HCT116 (cell line): ENCODE measurements around the gene DMKN. TPM values are rescaled to one million over a fixed set of nuclear protein-coding genes. Genes with fewer than 3 reads are reported as not detected.

Experiments
- ATAC-seq: fragments of 200-7000 bp; cut with Tn5 transposase; 2 replicates; pipeline ENCODE4 v1.9.1; 2020; ENCODE audit warnings: mild to moderate bottlenecking, moderate library complexity
- BruUV-seq: library from RNA; stranded (reverse); fragments of 400-500 nt; replicated peaks from 2 replicates; lab custom pipeline; 2021; lab: Mats Ljungman, UMichigan
- CTCF ChIA-PET: fragments of 300-600 bp; sonication (Branson Sonifier 250); formaldehyde crosslinking; loops from one replicate; lab custom pipeline; 2021; ENCODE audit warnings: antibody characterized with exemption; lab: Charles Lee
- POLR2A ChIA-PET: fragments of 300-600, 350-600 bp; sonication (Branson Sonifier 250); formaldehyde crosslinking; loops from one replicate; lab custom pipeline; 2021; ENCODE audit warnings: antibody characterized with exemption; lab: Charles Lee
- RAD21 ChIA-PET, 2 experiments: fragments of 300-600 bp; sonication (Branson Sonifier 250); formaldehyde crosslinking; loops; one replicate each; lab custom pipeline; 2023; ENCODE audit warnings: low total read pairs in 2 of 2; ENCODE audit not compliant: uncharacterized antibody in 2 of 2, unreplicated experiment in 2 of 2, low non-redundant PET in 1 of 2; lab: Charles Lee
- DNase-seq: peaks from one replicate; pipeline ENCODE4 v3.0.0-alpha.2; 2010; ENCODE audit warnings: low read depth, low spot score
- H2AFZ ChIP-seq: fragments of 200-600 bp; shearing (Covaris generic), sonication (generic); 2 replicates; pipeline ENCODE4 v1.6.1; 2017; ENCODE audit warnings: low read depth, mixed run types, mixed read lengths, antibody characterized with exemption, low read length; ENCODE audit not compliant: poor library complexity, severe bottlenecking
- H3K27ac ChIP-seq: 2 replicates; pipeline ENCODE4 v1.5.1; 2012; ENCODE audit warnings: low read depth, low read length
- H3K27me3 ChIP-seq: fragments of 200-600 bp; sonication (generic); 2 replicates; pipeline ENCODE4 v1.6.1; 2016; ENCODE audit warnings: mixed run types, low read length, mixed read lengths; ENCODE audit not compliant: insufficient read depth
- H3K36me3 ChIP-seq, 2 experiments: fragments of 200-500 bp in 1 of 2; fragments of 200-600 bp in 1 of 2; sonication (Bioruptor generic) in 1 of 2; sonication (generic) in 1 of 2; 2 replicates each; pipeline versions ENCODE4 v1.5.1 to v1.6.1; 2014 to 2016; ENCODE audit warnings: low read length in 2 of 2, inconsistent platforms in 1 of 2, mixed read lengths in 1 of 2, mixed run types in 1 of 2; ENCODE audit not compliant: insufficient read depth in 2 of 2, control insufficient read depth in 1 of 2
- H3K4me1 ChIP-seq, 2 experiments: fragments of 200-600 bp in 1 of 2; sonication (generic) in 1 of 2; 2 replicates each; pipeline versions ENCODE4 v1.5.1 to v1.6.1; 2012 to 2017; ENCODE audit warnings: low read length in 2 of 2, inconsistent platforms in 1 of 2, mild to moderate bottlenecking in 1 of 2, mixed read lengths in 1 of 2, mixed run types in 1 of 2, moderate library complexity in 1 of 2; ENCODE audit not compliant: insufficient read depth in 2 of 2, control insufficient read depth in 1 of 2
- H3K4me2 ChIP-seq: fragments of 200-600 bp; sonication (generic); 2 replicates; pipeline ENCODE4 v1.6.1; 2017; ENCODE audit warnings: mixed run types, low read length, mixed read lengths
- H3K4me3 ChIP-seq, 2 experiments: fragments of 200-600 bp in 1 of 2; sonication (generic) in 1 of 2; replicated peaks in 1 of 2; 2 replicates each; pipeline ENCODE4 v1.5.1; 2011 to 2016; ENCODE audit warnings: low read length in 2 of 2, control low read depth in 1 of 2, low read depth in 1 of 2, mild to moderate bottlenecking in 1 of 2, mixed read lengths in 1 of 2, mixed run types in 1 of 2
- H3K79me2 ChIP-seq: fragments of 200-600 bp; sonication (generic); 2 replicates; pipeline ENCODE4 v1.6.1; 2017; ENCODE audit warnings: mild to moderate bottlenecking, mixed run types, low read length, moderate library complexity, mixed read lengths; ENCODE audit not compliant: insufficient read depth
- H3K9ac ChIP-seq: fragments of 200-600 bp; sonication (generic); 2 replicates; pipeline ENCODE4 v1.6.1; 2016; ENCODE audit warnings: low read length, mixed read lengths
- H3K9me2 ChIP-seq: fragments of 200-600 bp; sonication (generic), shearing (Covaris generic); 2 replicates; pipeline ENCODE4 v1.6.1; 2017; ENCODE audit warnings: mixed run types, mild to moderate bottlenecking, moderate library complexity; ENCODE audit not compliant: insufficient read depth
- H3K9me3 ChIP-seq, 2 experiments: fragments of 200-500 bp in 1 of 2; fragments of 200-600 bp in 1 of 2; sonication (Bioruptor generic) in 1 of 2; sonication (generic) in 1 of 2; 2 replicates each; pipeline ENCODE4 v1.6.1; 2014 to 2017; ENCODE audit warnings: low read length in 2 of 2, mixed read lengths in 2 of 2, inconsistent platforms in 1 of 2, low read depth in 1 of 2, mild to moderate bottlenecking in 1 of 2, mixed run types in 1 of 2, moderate library complexity in 1 of 2; ENCODE audit not compliant: control insufficient read depth in 1 of 2, insufficient read depth in 1 of 2
- H4K20me1 ChIP-seq: fragments of 200-600 bp; sonication (generic), shearing (Covaris generic); 2 replicates; pipeline ENCODE4 v1.6.1; 2017; ENCODE audit warnings: mixed run types, mild to moderate bottlenecking, moderate library complexity; ENCODE audit not compliant: insufficient read depth
- ATF3 ChIP-seq: IDR thresholded peaks from 2 replicates; pipeline ENCODE4 v1.6.1; 2012
- CEBPB ChIP-seq: IDR thresholded peaks from 2 replicates; pipeline ENCODE4 v1.6.1; 2012; ENCODE audit warnings: low read depth
- CTCF ChIP-seq, 3 experiments: fragments of 200-600 bp in 1 of 3; sonication (generic) in 1 of 3; IDR thresholded peaks in 2 of 3; conservative IDR thresholded peaks in 1 of 3; 2 replicates each; pipeline ENCODE4 v1.5.1; 2012 to 2017; ENCODE audit warnings: low read depth in 2 of 3, low read length in 2 of 3, antibody characterized with exemption in 1 of 3, borderline replicate concordance in 1 of 3, control low read depth in 1 of 3, mild to moderate bottlenecking in 1 of 3, mixed read lengths in 1 of 3, mixed run types in 1 of 3, moderate library complexity in 1 of 3; ENCODE audit not compliant: insufficient read depth in 1 of 3
- EZH2 ChIP-seq: fragments of 200-600 bp; sonication (generic); IDR thresholded peaks from 2 replicates; pipeline ENCODE4 v1.6.1; 2017; ENCODE audit warnings: antibody characterized with exemption, mixed run types
- EZH2phosphoT487 ChIP-seq: fragments of 200-600 bp; IDR thresholded peaks from 2 replicates; pipeline ENCODE4 v1.6.1; 2018; ENCODE audit warnings: antibody characterized with exemption, borderline replicate concordance
- JUND ChIP-seq: IDR thresholded peaks from 2 replicates; pipeline ENCODE4 v1.6.1; 2012
- MAX ChIP-seq: IDR thresholded peaks from 2 replicates; pipeline ENCODE4 v1.6.1; 2012
- RAD21 ChIP-seq: IDR thresholded peaks from 2 replicates; pipeline ENCODE4 v1.6.1; 2012; ENCODE audit warnings: low read depth, mild to moderate bottlenecking
- SP1 ChIP-seq: IDR thresholded peaks from 2 replicates; pipeline ENCODE4 v1.6.1; 2012; ENCODE audit warnings: low read depth
- SRF ChIP-seq: IDR thresholded peaks from 2 replicates; pipeline ENCODE4 v1.6.1; 2012; ENCODE audit warnings: low read depth
- ZBTB33 ChIP-seq: IDR thresholded peaks from 2 replicates; pipeline ENCODE4 v1.6.1; 2011; ENCODE audit warnings: mild to moderate bottlenecking, low read length, moderate library complexity; ENCODE audit not compliant: insufficient replicate concordance; ENCODE audit errors: extremely low read depth
- ZFX ChIP-seq: fragments of 450-650 bp; IDR thresholded peaks from 2 replicates; pipeline ENCODE4 v1.6.1; 2017
- intact Hi-C: fragments of 100-400 bp; cut with micrococcal nuclease; formaldehyde crosslinking; loops from 2 replicates; pipeline ENCODE4 v1.10.0; 2022
- total RNA-seq: library from RNA; stranded (reverse); gene quantifications from one replicate; pipeline ENCODE4 v1.2.1, GENCODE V29; 2021; ENCODE audit not compliant: unreplicated experiment

DMKN gene
- total RNA-seq, 1 experiment from 2014 or later: 246 TPM

GRCh38 chr19:35468637-35469036 lies 44.8 kb downstream of the DMKN start:
- RAD21 ChIA-PET: interaction anchor here (0.9 to 2.2 kb wide), 4 partner anchors 48 to 124 kb away, joined by 3 to 11 read pairs (median 5); no protein-coding TSS in a partner anchor
- Histone ChIP-seq H3K4me1 (no peaks in the 10 kb centered on the region), H3K4me3 (no peak overlapping the region), H3K79me2 (no peaks in the 10 kb centered on the region), H3K4me2 (no peak overlapping the region), H2AFZ (no peak overlapping the region), H3K36me3 (no peaks in the 10 kb centered on the region), H3K9ac (no peak overlapping the region), H3K9me2 (no peaks in the 10 kb centered on the region), H3K9me3 (no peaks in the 10 kb centered on the region), H4K20me1 (no peaks in the 10 kb centered on the region), H3K27me3 (no peaks in the 10 kb centered on the region), H3K27ac (no peak overlapping the region)
- BruUV-seq: no TSS peak
- ATAC-seq (peak; percentile 100), DNase-seq (peak; percentile 22)
- CTCF ChIA-PET: interaction anchor here (1.1 to 4.1 kb wide), 5 partner anchors 26 to 115 kb away, joined by 3 to 43 read pairs (median 4); no protein-coding TSS in a partner anchor
- intact Hi-C loops: loop anchor here (1.0 kb wide), 1 partner anchor 116 kb away; no protein-coding TSS in a partner anchor
- TF ChIP-seq ZFX: no peak
- peak; percentile 71 to 82 (median 79) for TF ChIP-seq CTCF (IDR thresholded peaks at IDR 0.05 in 2 of 3, conservative IDR thresholded peaks at IDR 0.05 in 1 of 3; ENCODE audit: borderline replicate concordance in 1 of 3, insufficient read depth in 1 of 3, low read depth in 2 of 3, low read length in 2 of 3)
- TF ChIP-seq RAD21: peak; percentile 88
- POLR2A ChIA-PET: interaction anchor here (1.2 kb wide), 1 partner anchor 26 kb away, joined by 3 read pairs; no protein-coding TSS in a partner anchor

- no TSS peak for BruUV-seq
- TF ChIP-seq ATF3 (no peak), MAX (no peak), EZH2phosphoT487 (no peak), ZBTB33 (no peak), SRF (no peak), JUND (no peak), CEBPB (no peak), SP1 (no peak), ZFX (no peak), EZH2 (no peak)
- DNase-seq (no peak), ATAC-seq (no peak)
- no peaks in the 10 kb centered on the region for H3K27me3 ChIP-seq
- no peaks in the 10 kb centered on the region for H3K9me3 ChIP-seq
- RAD21 ChIA-PET: no interaction called here
- no peaks in the 10 kb centered on the region for H3K4me1 ChIP-seq
- H3K4me3 ChIP-seq: no peak overlapping the region
- no peaks in the 10 kb centered on the region for H4K20me1 ChIP-seq
- no peaks in the 10 kb centered on the region for H3K9me2 ChIP-seq
- intact Hi-C loops: no loop called here
- no peak overlapping the region for H3K4me2 ChIP-seq
- H3K27ac ChIP-seq: no peak overlapping the region
- H3K9ac ChIP-seq: no peak overlapping the region
- POLR2A ChIA-PET: no interaction called here
- no peaks in the 10 kb centered on the region for H3K79me2 ChIP-seq
- no peaks in the 10 kb centered on the region for H3K36me3 ChIP-seq
- CTCF ChIA-PET: interaction anchor here (0.9 kb wide), 1 partner anchor 113 kb away, joined by 3 read pairs; no protein-coding TSS in a partner anchor
- no peak overlapping the region for H2AFZ ChIP-seq
Measured at GRCh38 chr19:35466259-35466658, 47.2 kb downstream of the DMKN start.
